ENCODE measurements around the gene TACR1.

DNA sequence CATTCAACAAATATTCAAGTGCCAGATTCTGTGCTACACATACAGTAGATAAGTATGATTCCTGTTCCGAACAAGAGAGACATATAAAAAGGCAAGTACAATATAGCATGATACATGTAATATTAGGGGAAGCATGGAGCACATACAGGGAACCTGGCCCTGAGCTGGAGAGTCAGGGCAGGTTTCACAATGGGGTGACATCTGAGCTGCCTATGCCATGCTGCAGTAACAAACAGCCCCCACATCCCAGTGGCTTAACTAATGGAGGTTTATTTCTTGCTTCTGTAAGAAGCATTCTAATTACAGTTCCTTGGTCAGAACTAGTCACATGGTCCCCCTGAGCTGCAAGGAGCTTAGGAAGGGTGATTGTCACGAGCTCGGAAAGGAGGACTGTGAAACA, 27.3 kb upstream of the TACR1 start:
- TF ChIP-seq POLR2AphosphoS5 (IDR thresholded peaks at IDR 0.05; ENCODE audit: low read depth, low read length) (no peak), POLR2A (IDR thresholded peaks at IDR 0.05; ENCODE audit: low read depth, low read length) (no peak), TAF1 (IDR thresholded peaks at IDR 0.05; ENCODE audit: borderline replicate concordance, low read depth, low read length) (no peak)
